ENCODE data around the gene PPP2R5D.
A peak's percentile ranks its signal among the peaks of the same experiment; 100 is the strongest.

PPP2R5D gene

GRCh38 chr6:43019152-43019551 is 34.8 kb downstream of the PPP2R5D start:
- Histone ChIP-seq H3K9me3 (ENCODE audit: low read length) (no peaks in the 10 kb centered on the region), H3F3A (ENCODE audit: insufficient read depth, low read length) (no peaks in the 10 kb centered on the region), H3K4me2 (ENCODE audit: low read length) (no peak overlapping the region), H3K79me2 (ENCODE audit: insufficient read depth, low read length) (peaks cover 24% of the 10 kb centered on the region; the same call in 1 of the 2 replicates), H3K9me2 (ENCODE audit: low read depth, low read length) (no peaks in the 10 kb centered on the region), H3K27ac (ENCODE audit: low read depth, low read length, poor library complexity, severe bottlenecking) (no peak overlapping the region), H3K4me1 (ENCODE audit: insufficient read depth, low read length, severe bottlenecking) (peaks cover 32% of the 10 kb centered on the region), H3K36me3 (ENCODE audit: insufficient read depth, low read length) (peaks cover 42% of the 10 kb centered on the region), H4K20me1 (ENCODE audit: insufficient read depth, low read length) (no peaks in the 10 kb centered on the region), H3K4me3 (ENCODE audit: low read depth, low read length, poor library complexity, severe bottlenecking) (no peak overlapping the region), H3K27me3 (ENCODE audit: insufficient read depth, low read length) (no peaks in the 10 kb centered on the region), H2AFZ (ENCODE audit: low read length) (no peak overlapping the region), H3K9ac (ENCODE audit: low read length) (no peak overlapping the region)
- TF ChIP-seq CTCF (IDR thresholded peaks at IDR 0.05; ENCODE audit: low read length) (no peak), EZH2 (IDR thresholded peaks at IDR 0.05; ENCODE audit: borderline replicate concordance, low read length) (no peak)

- H3K9me3 ChIP-seq (ENCODE audit: low read length), result no peaks in the 10 kb centered on the region
- no peak overlapping the region for H3K4me3 ChIP-seq (ENCODE audit: low read depth, low read length, poor library complexity, severe bottlenecking)
- no peaks in the 10 kb centered on the region for H3K27me3 ChIP-seq (ENCODE audit: insufficient read depth, low read length)
- H3K9ac ChIP-seq (ENCODE audit: low read length), result no peak overlapping the region
- peaks cover 15% of the 10 kb centered on the region; the same call in 1 of the 2 replicates for H3K79me2 ChIP-seq (ENCODE audit: insufficient read depth, low read length)
- no peak overlapping the region for H3K27ac ChIP-seq (ENCODE audit: low read depth, low read length, poor library complexity, severe bottlenecking)
- H3K4me2 ChIP-seq (ENCODE audit: low read length), result no peak overlapping the region
- H3K36me3 ChIP-seq (ENCODE audit: insufficient read depth, low read length), result peaks cover 52% of the 10 kb centered on the region
- no peaks in the 10 kb centered on the region for H3F3A ChIP-seq (ENCODE audit: insufficient read depth, low read length)
- peaks cover 26% of the 10 kb centered on the region for H3K4me1 ChIP-seq (ENCODE audit: insufficient read depth, low read length, severe bottlenecking)
- TF ChIP-seq EZH2 (IDR thresholded peaks at IDR 0.05; ENCODE audit: borderline replicate concordance, low read length) (no peak), CTCF (IDR thresholded peaks at IDR 0.05; ENCODE audit: low read length) (no peak)
- no peak overlapping the region for H2AFZ ChIP-seq (ENCODE audit: low read length)
- H3K9me2 ChIP-seq (ENCODE audit: low read depth, low read length), result no peaks in the 10 kb centered on the region
- no peaks in the 10 kb centered on the region for H4K20me1 ChIP-seq (ENCODE audit: insufficient read depth, low read length)
These were observed 35.8 kb downstream of the PPP2R5D start for GRCh38 chr6:43020052-43020705.

- Histone ChIP-seq H3K9ac (ENCODE audit: low read length) (peak overlapping the region; percentile 98), H3K9me3 (ENCODE audit: low read length) (no peaks in the 10 kb centered on the region), H4K20me1 (ENCODE audit: insufficient read depth, low read length) (no peaks in the 10 kb centered on the region), H3K27ac (ENCODE audit: low read depth, low read length, poor library complexity, severe bottlenecking) (peak overlapping the region; percentile 49), H3K36me3 (ENCODE audit: insufficient read depth, low read length) (peaks cover 57% of the 10 kb centered on the region), H3K4me2 (ENCODE audit: low read length) (peak overlapping the region; percentile 79), H3K9me2 (ENCODE audit: low read depth, low read length) (no peaks in the 10 kb centered on the region), H3K4me3 (ENCODE audit: low read depth, low read length, poor library complexity, severe bottlenecking) (peak overlapping the region; percentile 98), H3F3A (ENCODE audit: insufficient read depth, low read length) (no peaks in the 10 kb centered on the region), H2AFZ (ENCODE audit: low read length) (no peak overlapping the region), H3K27me3 (ENCODE audit: insufficient read depth, low read length) (no peaks in the 10 kb centered on the region), H3K79me2 (ENCODE audit: insufficient read depth, low read length) (peaks cover 14% of the 10 kb centered on the region; the same call in 1 of the 2 replicates), H3K4me1 (ENCODE audit: insufficient read depth, low read length, severe bottlenecking) (peaks cover 21% of the 10 kb centered on the region)
- TF ChIP-seq CTCF (IDR thresholded peaks at IDR 0.05; ENCODE audit: low read length) (no peak), EZH2 (IDR thresholded peaks at IDR 0.05; ENCODE audit: borderline replicate concordance, low read length) (no peak)
These were observed 36.5 kb downstream of the PPP2R5D start for GRCh38 chr6:43020847-43021246.

All from OCI-LY1 (cell line).